WTC11 (cell line): ENCODE data around the gene OTOG. TPM values are rescaled to one million over a fixed set of nuclear protein-coding genes. Genes with fewer than 3 reads are reported as not detected.

Experiments used
- ATAC-seq: fragments of 200-7000 bp; cut with Tn5 transposase; 2 replicates; pipeline ENCODE4 v1.10.0; 2021; ENCODE audit warnings: mild to moderate bottlenecking, moderate library complexity
- CTCF ChIA-PET: fragments of 300-600 bp; sonication (Branson Sonifier 250); formaldehyde crosslinking; loops from one replicate; lab custom pipeline; 2021; ENCODE audit warnings: antibody characterized with exemption; lab: Charles Lee
- POLR2A ChIA-PET: fragments of 350-600 bp; sonication (Branson Sonifier 250); formaldehyde crosslinking; loops from one replicate; lab custom pipeline; 2021; ENCODE audit warnings: antibody characterized with exemption; lab: Charles Lee
- DNase-seq: peaks from one replicate; pipeline ENCODE4 v3.0.0; 2021; ENCODE audit warnings: low spot score
- H3K27ac Mint-ChIP-seq: 2 replicates; pipeline ENCODE4 v1.8.0; 2021; ENCODE audit warnings: mixed read lengths
- H3K27me3 Mint-ChIP-seq: 2 replicates; pipeline ENCODE4 v1.8.0; 2021; ENCODE audit warnings: low read depth, mild to moderate bottlenecking, moderate library complexity, mixed read lengths
- H3K36me3 Mint-ChIP-seq: 2 replicates; pipeline ENCODE4 v1.8.0; 2021; ENCODE audit warnings: mixed read lengths
- H3K4me1 Mint-ChIP-seq: 2 replicates; pipeline ENCODE4 v1.8.0; 2022; ENCODE audit warnings: mixed read lengths
- H3K4me3 Mint-ChIP-seq: 2 replicates; pipeline ENCODE4 v1.8.0; 2021; ENCODE audit warnings: mild to moderate bottlenecking, moderate library complexity, mixed read lengths
- H3K9me3 Mint-ChIP-seq: 2 replicates; pipeline ENCODE4 v1.8.0; 2021; ENCODE audit warnings: mixed read lengths
- AR ChIP-seq: fragments of 250-450 bp; sonication (Bioruptor Pico); IDR thresholded peaks from 2 replicates; pipeline ENCODE4 v1.9.0; 2021; ENCODE audit warnings: mild to moderate bottlenecking
- ATF1 ChIP-seq: sonication (generic); formaldehyde crosslinking; IDR thresholded peaks from 2 replicates; pipeline ENCODE4 v1.8.1; 2023; ENCODE audit warnings: mild to moderate bottlenecking, moderate library complexity, missing genetic modification reagents
- ATF2 ChIP-seq: sonication (generic); formaldehyde crosslinking; IDR thresholded peaks from 2 replicates; pipeline ENCODE4 v1.8.1; 2022; ENCODE audit warnings: low read depth, missing genetic modification reagents, borderline replicate concordance
- ATF3 ChIP-seq: sonication (generic); formaldehyde crosslinking; conservative IDR thresholded peaks from 2 replicates; pipeline ENCODE4 v1.8.1; 2022; ENCODE audit warnings: mild to moderate bottlenecking, missing genetic modification reagents
- CDX4 ChIP-seq: fragments of 250-450 bp; sonication (Bioruptor Pico); IDR thresholded peaks from 2 replicates; pipeline ENCODE4 v1.9.0; 2021; ENCODE audit warnings: moderate library complexity, mild to moderate bottlenecking, inconsistent platforms, borderline replicate concordance
- ELF4 ChIP-seq: sonication (generic); formaldehyde crosslinking; IDR thresholded peaks from 2 replicates; pipeline ENCODE4 v1.8.1; 2022; ENCODE audit warnings: low read depth, mild to moderate bottlenecking, moderate library complexity, missing genetic modification reagents
- FOXK1 ChIP-seq: sonication (generic); formaldehyde crosslinking; IDR thresholded peaks from 2 replicates; pipeline ENCODE4 v1.8.0; 2022; ENCODE audit warnings: mild to moderate bottlenecking, moderate library complexity, missing genetic modification reagents
- GTF2I ChIP-seq: fragments of 250-450 bp; sonication (Bioruptor Pico); conservative IDR thresholded peaks from 2 replicates; pipeline ENCODE4 v1.4.0; 2021; ENCODE audit warnings: mild to moderate bottlenecking
- NR1H2 ChIP-seq: sonication (generic); formaldehyde crosslinking; IDR thresholded peaks from 2 replicates; pipeline ENCODE4 v1.9.0; 2021; ENCODE audit warnings: mild to moderate bottlenecking, moderate library complexity, missing genetic modification reagents
- NR2C2 ChIP-seq: sonication (generic); formaldehyde crosslinking; IDR thresholded peaks from 2 replicates; pipeline ENCODE4 v1.8.0; 2022; ENCODE audit warnings: mild to moderate bottlenecking, missing genetic modification reagents
- RORB ChIP-seq: fragments of 250-450 bp; sonication (Bioruptor Pico); IDR thresholded peaks from 2 replicates; pipeline ENCODE4 v1.9.0; 2021; ENCODE audit warnings: mild to moderate bottlenecking
- SMAD4 ChIP-seq: sonication (generic); formaldehyde crosslinking; IDR thresholded peaks from 2 replicates; pipeline ENCODE4 v1.8.0; 2022; ENCODE audit warnings: mild to moderate bottlenecking, missing genetic modification reagents
- SOX15 ChIP-seq: fragments of 250-450 bp; sonication (Bioruptor Pico); IDR thresholded peaks from 2 replicates; pipeline ENCODE4 v1.9.0; 2021; ENCODE audit warnings: mild to moderate bottlenecking
- USF2 ChIP-seq: sonication (generic); formaldehyde crosslinking; IDR thresholded peaks from 2 replicates; pipeline ENCODE4 v1.8.1; 2023; ENCODE audit warnings: mild to moderate bottlenecking, missing genetic modification reagents, moderate library complexity
- ZNF317 ChIP-seq: sonication (generic); formaldehyde crosslinking; IDR thresholded peaks from 2 replicates; pipeline ENCODE4 v1.8.1; 2023; ENCODE audit warnings: low read depth, mild to moderate bottlenecking, moderate library complexity, missing genetic modification reagents, borderline replicate concordance
- ZNF671 ChIP-seq: fragments of 250-450 bp; sonication (Bioruptor Pico); IDR thresholded peaks from 2 replicates; pipeline ENCODE4 v1.8.0; 2021; ENCODE audit warnings: mild to moderate bottlenecking
- ZSCAN18 ChIP-seq: fragments of 250-450 bp; sonication (Bioruptor Pico); IDR thresholded peaks from 2 replicates; pipeline ENCODE4 v2.1.2; 2022; ENCODE audit warnings: mild to moderate bottlenecking, moderate library complexity
- total RNA-seq: library from RNA; stranded (reverse); gene quantifications from 3 replicates; pipeline ENCODE4 v1.2.3, GENCODE V29; 2021
- TF ChIP-seq, protein P1 (sequence below): fragments of 250-450 bp; sonication (Bioruptor Pico); conservative IDR thresholded peaks from 2 replicates; pipeline ENCODE4 v1.9.0; 2021; ENCODE audit warnings: mild to moderate bottlenecking

The OTOG gene
- total RNA-seq, 1 experiment from 2014 or later, result 1.4 TPM

DNA sequence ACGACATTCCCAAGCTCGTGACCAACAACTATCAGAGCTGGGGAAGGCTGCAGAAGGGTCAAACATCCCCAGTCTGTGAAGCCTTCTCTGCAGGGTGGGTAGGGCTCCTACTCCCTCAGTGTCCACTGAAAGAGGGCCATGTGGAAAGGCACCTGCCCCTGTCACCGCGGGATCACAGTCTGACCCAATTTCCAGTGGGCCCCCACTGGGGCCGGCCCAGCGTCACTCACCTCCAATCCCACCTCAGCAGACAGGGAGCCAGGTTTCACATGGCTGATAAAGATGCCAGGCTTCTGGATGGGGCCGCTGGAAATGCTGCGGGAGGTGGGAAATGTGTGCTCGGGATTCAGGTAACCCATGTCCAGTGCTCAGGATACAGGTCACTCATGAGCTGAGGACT, 22.8 kb upstream of the OTOG start:
- Mint-ChIP-seq H3K9me3 (no peaks in the 10 kb centered on the region), H3K27ac (no peak overlapping the region), H3K4me3 (no peak overlapping the region), H3K4me1 (peaks cover 12% of the 10 kb centered on the region), H3K27me3 (no peaks in the 10 kb centered on the region; the same call in 1 of the 2 replicates), H3K36me3 (peaks cover 3% of the 10 kb centered on the region)
- ChIA-PET POLR2A (no interaction called here), CTCF (interaction anchor here (0.9 to 9.3 kb wide), 3 partner anchors 23 to 141 kb away, joined by 3 to 203 read pairs (median 4); partner anchors contain the start of genes KCNJ11 and OTOG)
- TF ChIP-seq ZSCAN18 (CRISPR knock-in tag) (no peak), ATF2 (CRISPR knock-in tag) (no peak), ATF1 (no peak), RORB (CRISPR knock-in tag) (no peak), ZNF671 (CRISPR knock-in tag) (no peak), ELF4 (CRISPR knock-in tag) (no peak), USF2 (CRISPR knock-in tag) (no peak), ZNF317 (no peak), SOX15 (CRISPR knock-in tag) (no peak), SMAD4 (CRISPR knock-in tag) (no peak), CDX4 (CRISPR knock-in tag) (no peak), NR1H2 (no peak), GTF2I (CRISPR knock-in tag) (no peak), FOXK1 (CRISPR knock-in tag) (no peak), AR (CRISPR knock-in tag) (no peak), ATF3 (no peak), NR2C2 (CRISPR knock-in tag) (no peak)
- TF ChIP-seq, protein P1, sequence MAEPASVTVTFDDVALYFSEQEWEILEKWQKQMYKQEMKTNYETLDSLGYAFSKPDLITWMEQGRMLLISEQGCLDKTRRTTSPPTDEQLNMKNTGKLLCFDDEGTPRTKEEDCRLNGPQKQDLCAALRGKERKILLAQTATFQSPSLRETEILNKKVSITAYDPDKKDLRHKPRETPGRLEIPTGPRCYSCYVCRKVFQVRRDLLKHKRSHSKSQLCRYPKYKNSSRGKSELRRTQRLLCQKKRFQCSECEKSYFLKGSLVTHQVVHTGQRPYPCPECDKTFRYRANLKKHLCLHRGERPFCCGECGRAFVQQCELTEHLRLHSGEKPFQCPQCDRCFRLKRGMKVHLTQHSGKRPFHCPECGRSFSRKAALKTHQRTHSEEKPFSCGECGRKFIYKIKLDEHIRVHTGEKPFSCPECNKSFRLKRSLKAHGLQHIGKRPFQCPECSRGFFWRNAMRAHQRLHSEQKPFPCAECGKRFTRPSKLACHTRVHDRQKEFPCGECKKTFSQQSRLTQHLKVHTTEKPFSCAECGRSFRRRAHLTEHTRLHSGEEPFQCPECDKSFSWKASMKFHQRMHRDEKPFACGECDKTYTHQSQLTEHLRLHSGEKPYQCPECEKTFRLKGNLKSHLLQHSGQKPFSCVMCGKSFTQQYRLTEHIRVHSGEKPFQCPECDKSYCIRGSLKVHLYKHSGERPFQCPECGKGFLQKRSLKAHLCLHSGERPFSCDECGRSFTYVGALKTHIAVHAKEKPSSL (CRISPR knock-in tag), result no peak
- DNase-seq (no peak), ATAC-seq (no peak)
